Neural crest cell (in vitro differentiated cells): Measurements from ENCODE around the gene AAK1. TPM values are rescaled to one million over a fixed set of nuclear protein-coding genes. Genes with fewer than 3 reads are reported as not detected.

Experiments used
- DNase-seq: peaks from one replicate; pipeline ENCODE4 v3.0.0; 2021; ENCODE audit warnings: low read depth, mixed read lengths, low spot score
- H3K27ac Mint-ChIP-seq: one replicate; pipeline ENCODE4 v1.8.0; 2021; ENCODE audit warnings: mild to moderate bottlenecking, mixed read lengths; ENCODE audit not compliant: unreplicated experiment
- H3K27me3 Mint-ChIP-seq: 2 replicates; pipeline ENCODE4 v1.8.0; 2021; ENCODE audit warnings: low read depth, mild to moderate bottlenecking, mixed read lengths
- H3K36me3 Mint-ChIP-seq: 2 replicates; pipeline ENCODE4 v1.8.0; 2021; ENCODE audit warnings: low read depth, mild to moderate bottlenecking, mixed read lengths
- H3K4me1 Mint-ChIP-seq: 2 replicates; pipeline ENCODE4 v1.8.0; 2021; ENCODE audit warnings: mixed read lengths
- H3K4me3 Mint-ChIP-seq: one replicate; pipeline ENCODE4 v1.8.0; 2021; ENCODE audit warnings: mild to moderate bottlenecking, mixed read lengths
- H3K9me3 Mint-ChIP-seq: 2 replicates; pipeline ENCODE4 v1.8.0; 2021; ENCODE audit warnings: mixed read lengths
- CTCF ChIP-seq: fragments of 200-600 bp; sonication (generic); conservative IDR thresholded peaks from 2 replicates; pipeline ENCODE4 v1.5.0; 2021; ENCODE audit warnings: antibody characterized with exemption, mild to moderate bottlenecking
- total RNA-seq: library from RNA; stranded (reverse); gene quantifications from 2 replicates; pipeline ENCODE4 v1.2.1, GENCODE V29; 2021

Gene AAK1
- total RNA-seq, 1 donor from 2014 or later, result 38.8 TPM

- Mint-ChIP-seq H3K36me3 (no peaks in the 10 kb centered on the region), H3K4me1 (peaks cover 49% of the 10 kb centered on the region), H3K27me3 (peaks cover 2% of the 10 kb centered on the region), H3K4me3 (peak overlapping the region; percentile 97), H3K27ac (peak overlapping the region; percentile 52), H3K9me3 (no peaks in the 10 kb centered on the region)
- no peak for DNase-seq
- no peak for TF ChIP-seq CTCF
Observed at GRCh38 chr2:69644506-69644979, 1.0 kb upstream of the AAK1 start.

GRCh38 chr2:69642709-69643601 is 584 bp downstream of the AAK1 start:
- Mint-ChIP-seq H3K27ac (peak overlapping the region; percentile 96), H3K4me3 (peak overlapping the region; percentile 92), H3K36me3 (no peaks in the 10 kb centered on the region), H3K4me1 (peaks cover 56% of the 10 kb centered on the region), H3K9me3 (no peaks in the 10 kb centered on the region), H3K27me3 (peaks cover 2% of the 10 kb centered on the region)
- peak; percentile 42 for DNase-seq
- TF ChIP-seq CTCF, result no peak

GRCh38 chr2:69641887-69642708 is 1.4 kb downstream of the AAK1 start:
- no peaks in the 10 kb centered on the region for H3K9me3 Mint-ChIP-seq
- H3K4me1 Mint-ChIP-seq, result peaks cover 58% of the 10 kb centered on the region

GRCh38 chr2:69641471-69641870 is 2.1 kb downstream of the AAK1 start:
- TF ChIP-seq CTCF, result no peak
- no peak for DNase-seq
- Mint-ChIP-seq H3K27ac (no peak overlapping the region), H3K27me3 (peaks cover 2% of the 10 kb centered on the region), H3K36me3 (peaks cover 2% of the 10 kb centered on the region), H3K4me3 (peak overlapping the region; percentile 92), H3K4me1 (peaks cover 58% of the 10 kb centered on the region), H3K9me3 (no peaks in the 10 kb centered on the region)

More at GRCh38 chr2:69641887-69642708, 1.4 kb downstream of the AAK1 start:
- TF ChIP-seq CTCF, result no peak
- peaks cover 2% of the 10 kb centered on the region for H3K27me3 Mint-ChIP-seq
- DNase-seq, result no peak
- H3K4me3 Mint-ChIP-seq, result peak overlapping the region; percentile 92
- peak overlapping the region; percentile 96 for H3K27ac Mint-ChIP-seq
- H3K36me3 Mint-ChIP-seq, result peaks cover 2% of the 10 kb centered on the region

GRCh38 chr2:69639266-69639665 is 4.3 kb downstream of the AAK1 start:
- no peak for DNase-seq
- H3K4me3 Mint-ChIP-seq, result peak overlapping the region; percentile 27
- H3K36me3 Mint-ChIP-seq, result peaks cover 2% of the 10 kb centered on the region
- H3K9me3 Mint-ChIP-seq, result no peaks in the 10 kb centered on the region
- TF ChIP-seq CTCF, result no peak
- peak overlapping the region; percentile 15 for H3K27ac Mint-ChIP-seq
- H3K4me1 Mint-ChIP-seq, result peaks cover 44% of the 10 kb centered on the region
- H3K27me3 Mint-ChIP-seq, result no peaks in the 10 kb centered on the region
